Left hindlimb (tissue), 1 donor: ENCODE data around the gene NAT8.
"Not testable (repeated sequence)": the region's sequence is repeated elsewhere in the genome, so short reads cannot be mapped to it uniquely, and the experiment has no call there.

ENCODE experiments used
- DNase-seq: peaks from one replicate; pipeline ENCODE4 v3.0.0-alpha.2; 2018

NAT8 gene, protein sequence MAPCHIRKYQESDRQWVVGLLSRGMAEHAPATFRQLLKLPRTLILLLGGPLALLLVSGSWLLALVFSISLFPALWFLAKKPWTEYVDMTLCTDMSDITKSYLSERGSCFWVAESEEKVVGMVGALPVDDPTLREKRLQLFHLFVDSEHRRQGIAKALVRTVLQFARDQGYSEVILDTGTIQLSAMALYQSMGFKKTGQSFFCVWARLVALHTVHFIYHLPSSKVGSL

DNA sequence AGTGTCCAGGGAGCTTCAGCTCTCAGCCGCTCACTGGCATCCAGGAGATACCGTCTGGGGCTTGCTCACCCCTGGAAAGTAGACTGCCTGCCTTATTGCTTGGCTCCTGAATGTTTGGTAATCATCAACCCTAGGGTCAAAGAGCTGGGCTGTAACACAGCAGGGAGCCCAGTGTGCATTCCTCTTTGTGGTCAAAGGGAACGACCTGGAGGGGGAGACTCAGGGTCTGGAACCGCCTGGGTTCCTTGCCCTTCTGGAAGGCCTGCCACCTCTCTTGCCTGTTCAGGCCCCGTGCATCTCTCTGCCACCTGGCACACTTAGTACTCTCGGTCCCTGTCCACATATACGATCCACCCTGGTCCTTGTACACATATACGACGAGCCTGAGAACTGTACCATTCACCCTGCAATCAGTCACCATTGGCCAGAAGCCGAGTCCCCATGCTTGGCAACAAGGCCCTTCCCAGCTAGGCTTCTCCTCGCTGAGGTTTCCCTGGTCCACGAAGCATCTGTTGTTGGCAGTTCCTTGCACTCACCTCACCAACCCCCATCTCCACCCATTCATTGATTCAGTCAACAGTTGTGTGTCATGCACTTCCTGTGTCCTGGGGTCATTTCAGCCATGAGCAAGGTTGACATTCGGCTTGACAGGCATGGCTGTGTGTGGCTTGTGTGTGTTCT lies at the start of gene NAT8:
TSS of gene NAT8 (minus strand) at position 85 of the 681 bp plus-strand sequence. CDS start 794 bp downstream, outside the sequence.
- no peak for DNase-seq

DNA sequence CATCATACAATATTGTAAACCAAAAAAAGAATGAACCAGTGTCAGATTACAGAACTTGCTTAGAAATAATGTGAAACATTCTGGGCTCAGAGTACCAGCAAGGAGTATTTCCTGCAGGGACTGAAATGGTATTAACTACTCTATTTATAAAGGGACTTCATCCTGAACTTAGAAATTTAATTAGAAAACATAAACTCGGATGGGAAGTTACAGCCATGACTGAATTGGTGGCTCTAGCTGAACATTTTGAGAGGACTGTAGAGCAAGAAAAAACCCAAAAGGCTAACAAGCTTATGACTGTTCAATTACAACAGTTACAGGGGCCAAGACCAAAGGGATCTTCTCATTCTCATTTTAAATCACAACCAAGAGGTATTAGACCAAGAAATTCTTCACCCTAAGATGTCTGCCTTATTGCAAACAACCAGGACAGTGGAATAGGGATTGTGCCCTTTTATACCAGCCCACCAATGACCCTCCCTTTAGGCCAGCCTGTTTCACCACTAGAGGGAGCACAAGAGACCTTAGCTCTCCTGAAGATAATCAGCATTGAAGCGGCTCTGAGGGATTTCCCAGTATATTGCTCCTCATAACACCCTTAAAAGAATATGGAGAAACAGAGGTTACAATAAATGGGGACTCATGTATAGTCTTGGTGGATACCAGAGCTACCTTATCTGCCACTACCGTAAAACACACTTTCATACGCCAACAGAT lies 48.3 kb upstream of the NAT8 start:
- not testable (repeated sequence) for DNase-seq

DNA sequence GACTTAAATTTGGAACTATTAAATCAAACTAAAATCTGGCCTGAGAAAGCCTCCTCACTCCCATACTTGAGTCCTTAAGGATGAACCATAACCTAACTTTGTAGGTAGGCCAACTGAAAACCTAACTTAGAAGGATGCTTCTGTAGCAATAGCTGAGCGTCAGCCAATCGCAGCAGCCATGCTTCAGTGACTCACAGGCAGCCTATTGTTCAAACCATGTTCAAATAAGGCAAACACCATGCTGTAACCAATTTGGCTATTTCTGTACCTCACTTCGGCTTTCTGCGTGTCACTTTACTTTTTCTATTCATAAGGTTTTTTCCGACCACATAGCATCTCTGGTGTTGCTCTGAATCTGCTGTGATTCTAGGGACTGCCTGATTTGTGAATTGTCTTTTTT lies 46.3 kb upstream of the NAT8 start:
- DNase-seq, result not testable (repeated sequence)

DNA sequence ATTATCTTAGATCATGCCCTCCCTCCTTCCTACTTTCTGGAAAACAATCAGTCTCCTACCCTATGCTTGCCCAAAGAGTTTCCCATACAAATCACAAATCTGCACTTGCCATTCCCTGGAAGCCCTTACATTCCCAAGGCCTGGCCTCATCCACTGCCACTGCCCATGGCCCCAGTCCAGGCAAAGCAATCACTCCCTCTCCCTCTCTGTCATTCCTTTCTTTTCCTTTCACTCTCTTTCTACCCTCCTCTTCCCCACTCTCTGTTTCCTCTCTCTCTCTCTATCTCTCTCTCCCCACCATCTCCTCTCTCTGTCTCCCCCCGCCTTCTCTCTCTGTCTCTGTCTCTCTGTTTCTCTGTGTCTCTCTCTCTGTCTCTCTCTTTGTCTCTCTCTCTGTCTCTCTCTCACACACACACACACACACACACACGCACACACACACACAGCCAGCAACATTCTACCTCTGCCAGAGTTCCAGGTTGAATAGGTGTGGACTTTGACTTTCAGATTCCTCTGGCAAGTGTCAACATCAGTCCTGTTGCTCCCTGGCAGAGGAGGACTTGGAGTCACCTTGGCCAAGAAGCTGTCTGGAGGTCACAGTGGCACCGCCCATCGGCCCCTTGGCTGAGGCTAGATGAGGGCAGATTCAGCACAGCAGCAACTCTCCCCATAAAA lies 43.7 kb upstream of the NAT8 start:
- no peak for DNase-seq

DNA sequence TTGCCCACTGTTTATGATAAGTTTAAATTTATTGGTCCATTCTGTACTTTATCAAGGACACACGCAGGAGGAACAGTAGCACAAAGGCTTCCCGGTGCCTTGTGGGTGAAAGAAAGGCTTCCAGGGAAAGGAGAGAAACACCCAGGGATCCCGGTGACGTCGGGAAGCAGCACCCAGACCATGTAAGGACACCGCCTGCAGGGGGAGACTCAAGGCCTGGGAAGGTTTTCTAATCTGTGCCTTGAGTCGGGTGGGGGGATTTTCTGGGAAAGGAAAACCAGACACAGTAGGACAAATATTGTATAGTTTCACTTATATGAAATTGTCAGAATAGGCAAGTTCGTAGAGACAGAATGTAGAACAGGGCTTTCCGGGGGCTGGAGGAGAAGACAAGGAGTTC lies 42.7 kb upstream of the NAT8 start:
- not testable (repeated sequence) for DNase-seq

DNA sequence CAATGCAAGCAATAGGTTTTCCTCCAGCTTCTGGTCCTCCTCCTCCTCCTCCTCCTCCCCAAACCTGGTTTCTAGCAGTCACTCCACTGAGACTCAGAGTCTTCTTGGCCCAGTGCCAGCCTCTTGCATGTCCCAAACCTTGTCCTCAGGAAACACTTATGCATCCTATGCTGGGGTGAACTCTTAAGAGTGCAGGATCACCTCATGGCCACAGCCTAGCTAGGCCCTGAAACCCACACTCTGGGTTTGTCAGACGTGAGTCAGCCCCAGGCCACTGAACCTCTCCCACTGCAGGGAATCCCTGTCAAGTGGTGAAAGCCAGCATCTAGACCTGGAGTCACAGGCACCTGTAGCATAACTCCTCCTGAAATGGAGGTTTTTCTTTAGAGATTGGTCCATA lies 42.1 kb upstream of the NAT8 start:
- not testable (repeated sequence) for DNase-seq

DNA sequence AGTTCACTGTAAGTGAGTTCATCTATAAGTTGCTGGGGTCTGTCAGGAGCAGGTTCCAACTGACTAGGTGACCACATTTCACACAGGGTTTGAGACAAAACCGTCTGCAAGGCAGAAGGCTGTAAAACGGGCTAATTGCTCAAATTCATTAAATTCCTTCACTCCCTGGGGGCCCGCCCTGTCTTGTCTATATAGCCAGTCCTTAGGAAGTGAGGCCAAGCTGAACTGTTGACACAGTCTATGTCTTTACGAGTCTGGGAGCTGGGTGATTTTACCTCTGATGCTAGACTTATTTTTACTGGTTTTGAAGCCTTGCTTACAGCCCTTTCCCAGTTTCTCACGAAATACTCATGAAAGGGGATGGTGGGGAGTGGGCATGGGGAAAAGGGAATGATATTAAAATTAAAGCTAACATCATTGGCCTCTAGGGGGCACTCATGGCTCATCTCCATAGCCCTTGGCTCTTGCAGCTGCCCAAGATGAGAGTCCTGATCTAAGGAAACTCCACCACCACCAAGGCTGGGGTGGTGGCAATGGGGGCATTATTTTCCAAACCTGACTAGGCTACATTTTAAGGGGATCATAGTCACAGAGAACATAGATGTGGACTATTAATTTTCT lies 37.8 kb upstream of the NAT8 start:
- not testable (repeated sequence) for DNase-seq

DNA sequence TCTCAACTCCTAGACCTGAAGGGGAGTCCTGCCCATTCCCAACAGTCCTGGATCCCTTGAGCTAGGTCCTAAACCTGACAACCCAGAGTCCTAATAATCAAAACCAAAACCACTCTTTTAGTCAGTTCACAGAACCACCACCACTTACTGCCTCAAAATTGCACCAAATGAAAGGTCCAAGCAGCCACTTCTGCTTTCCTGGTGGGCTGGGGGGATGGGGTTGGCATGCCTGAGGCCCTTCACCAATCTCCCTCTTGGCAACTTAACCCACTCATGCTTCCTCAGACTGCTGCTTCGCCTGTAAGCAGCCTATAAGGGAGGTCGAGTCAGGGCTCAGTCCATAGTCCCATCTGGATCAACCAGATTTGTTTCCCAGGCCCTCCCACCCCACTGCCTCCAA lies 37.0 kb upstream of the NAT8 start:
- not testable (repeated sequence) for DNase-seq

DNA sequence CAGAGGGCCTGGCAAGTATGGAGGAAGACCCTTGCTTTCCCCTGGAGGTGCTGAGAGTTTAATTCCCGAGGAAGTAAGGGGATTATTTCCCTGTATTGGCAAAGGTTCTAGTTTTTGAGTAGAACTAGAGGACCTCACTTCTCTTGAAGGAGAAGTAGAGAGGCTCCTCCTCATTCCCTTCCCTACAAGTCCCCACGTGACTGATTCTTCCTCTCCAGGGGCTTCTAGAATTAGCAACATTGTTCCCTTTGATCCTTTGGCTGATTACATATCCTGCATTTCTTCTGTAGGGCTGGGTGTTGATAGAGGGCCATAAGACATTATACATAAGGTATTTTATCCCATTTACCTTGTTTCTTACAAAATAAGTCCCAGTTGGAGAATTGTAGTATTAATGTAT lies 35.8 kb upstream of the NAT8 start:
- not testable (repeated sequence) for DNase-seq

DNA sequence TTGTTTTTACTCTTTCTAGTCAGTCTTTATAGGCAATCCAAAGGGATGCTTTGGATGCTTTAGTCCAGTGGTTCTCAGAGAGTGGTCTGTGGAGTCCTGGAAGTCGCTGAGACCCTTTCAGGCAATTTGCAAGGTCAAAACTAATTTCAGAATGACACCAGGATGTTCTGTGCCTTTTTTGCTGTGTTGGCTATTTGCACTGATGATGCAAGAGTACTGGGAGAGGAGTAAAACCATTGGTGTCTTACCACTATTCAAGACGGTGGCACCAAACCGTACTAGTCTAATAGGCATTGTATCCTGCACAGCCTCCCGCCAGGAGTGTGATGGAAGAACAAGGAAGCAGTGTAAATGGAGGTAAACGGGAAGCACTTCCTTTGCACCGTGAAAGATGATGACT lies 34.0 kb upstream of the NAT8 start:
- not testable (repeated sequence) for DNase-seq

DNA sequence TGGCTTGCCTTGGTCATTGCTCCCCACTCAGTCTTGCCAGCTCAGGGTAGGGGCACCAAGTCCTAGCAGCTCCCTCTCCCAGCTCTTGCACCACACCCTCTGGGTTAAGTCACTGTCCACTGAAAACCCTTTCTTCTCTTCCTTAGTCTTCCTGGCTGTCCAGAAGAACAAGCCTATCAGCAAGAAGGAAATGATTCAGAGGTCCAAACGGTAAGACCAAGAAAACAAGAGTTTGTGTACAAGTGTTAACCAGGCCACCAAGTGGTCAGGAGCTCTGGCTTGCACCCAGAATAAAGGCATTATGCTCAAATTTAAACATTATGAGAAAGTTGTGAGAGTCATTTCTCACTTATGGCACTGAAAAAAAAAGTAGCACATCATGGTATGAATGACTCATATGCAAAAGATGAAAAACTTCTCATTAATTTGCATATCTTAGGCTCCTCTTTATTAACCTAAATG lies 32.5 kb upstream of the NAT8 start:
- not testable (repeated sequence) for DNase-seq

DNA sequence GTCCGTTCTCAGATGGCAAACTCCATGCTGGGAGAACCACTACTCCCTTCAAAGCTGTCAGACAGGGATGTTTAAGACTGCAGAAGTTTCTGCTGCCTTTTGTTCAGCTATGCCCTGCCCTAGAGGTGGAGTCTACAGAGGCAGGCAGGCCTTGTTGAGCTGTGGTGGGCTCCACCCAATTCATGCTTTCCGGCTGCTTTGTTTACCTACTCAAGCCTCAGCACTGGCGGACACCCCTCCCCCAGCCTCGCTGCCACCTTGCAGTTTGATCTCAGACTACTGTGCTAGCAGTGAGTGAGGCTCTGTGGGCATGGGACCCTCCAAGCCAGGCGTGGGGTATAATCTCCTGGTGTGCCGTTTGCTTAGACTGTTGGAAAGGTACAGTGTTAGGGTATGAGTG lies 27.8 kb upstream of the NAT8 start:
- DNase-seq, result not testable (repeated sequence)

DNA sequence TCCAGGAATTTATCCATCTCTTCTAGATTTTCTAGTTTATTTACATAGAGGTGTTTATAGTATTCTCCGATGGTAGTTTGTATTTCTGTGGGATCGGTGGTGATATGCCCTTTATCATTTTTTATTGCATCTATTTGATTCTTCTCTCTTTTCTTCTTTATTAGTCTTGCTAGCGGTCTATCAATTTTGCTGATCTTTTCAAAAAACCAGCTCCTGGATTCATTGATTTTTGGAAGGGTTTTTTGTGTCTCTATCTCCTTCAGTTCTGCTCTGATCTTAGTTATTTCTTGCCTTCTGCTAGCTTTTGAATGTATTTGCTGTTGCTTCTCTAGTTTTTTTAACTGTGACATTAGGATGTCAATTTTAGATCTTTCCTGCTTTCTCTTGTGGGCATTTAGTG lies 25.0 kb upstream of the NAT8 start:
- not testable (repeated sequence) for DNase-seq

DNA sequence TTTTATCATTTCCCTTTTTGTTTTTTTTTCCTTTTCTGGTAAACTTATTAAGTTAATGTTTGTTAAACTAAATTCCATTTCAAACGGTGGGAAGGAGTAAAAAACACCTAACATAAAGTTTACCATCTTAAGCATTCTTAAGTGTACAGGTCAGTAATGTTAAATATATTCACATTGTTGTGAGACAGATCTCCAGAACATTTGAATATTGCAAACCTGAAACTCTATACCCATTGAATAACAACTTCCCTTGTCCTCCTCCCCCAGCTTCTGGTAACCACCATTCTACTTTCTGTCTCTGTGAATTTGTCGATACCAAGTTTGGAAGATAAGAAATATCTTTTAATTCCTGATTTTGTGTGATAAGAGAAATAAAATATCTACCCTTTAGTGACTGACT lies 12.0 kb upstream of the NAT8 start:
- no peak for DNase-seq

DNA sequence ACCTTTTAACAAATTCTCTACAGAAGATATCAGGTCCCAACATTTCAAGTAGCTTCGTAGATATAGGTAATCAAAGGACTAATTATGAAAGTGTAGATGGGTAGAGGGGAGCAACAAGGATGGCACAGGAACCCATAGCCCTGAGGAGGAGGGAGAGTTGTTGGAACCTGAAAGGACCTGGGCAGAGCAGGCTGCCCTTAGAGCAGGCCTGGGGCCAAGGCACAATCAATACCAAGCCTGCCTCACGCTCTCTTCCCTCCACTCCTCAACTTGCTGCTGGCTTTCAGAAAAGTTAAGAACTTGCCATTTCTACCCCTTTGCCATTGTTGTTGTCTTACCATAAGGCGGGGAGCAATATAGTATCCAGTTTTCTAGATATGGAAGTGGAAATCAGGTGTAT lies 10.1 kb upstream of the NAT8 start:
- DNase-seq, result no peak

DNA sequence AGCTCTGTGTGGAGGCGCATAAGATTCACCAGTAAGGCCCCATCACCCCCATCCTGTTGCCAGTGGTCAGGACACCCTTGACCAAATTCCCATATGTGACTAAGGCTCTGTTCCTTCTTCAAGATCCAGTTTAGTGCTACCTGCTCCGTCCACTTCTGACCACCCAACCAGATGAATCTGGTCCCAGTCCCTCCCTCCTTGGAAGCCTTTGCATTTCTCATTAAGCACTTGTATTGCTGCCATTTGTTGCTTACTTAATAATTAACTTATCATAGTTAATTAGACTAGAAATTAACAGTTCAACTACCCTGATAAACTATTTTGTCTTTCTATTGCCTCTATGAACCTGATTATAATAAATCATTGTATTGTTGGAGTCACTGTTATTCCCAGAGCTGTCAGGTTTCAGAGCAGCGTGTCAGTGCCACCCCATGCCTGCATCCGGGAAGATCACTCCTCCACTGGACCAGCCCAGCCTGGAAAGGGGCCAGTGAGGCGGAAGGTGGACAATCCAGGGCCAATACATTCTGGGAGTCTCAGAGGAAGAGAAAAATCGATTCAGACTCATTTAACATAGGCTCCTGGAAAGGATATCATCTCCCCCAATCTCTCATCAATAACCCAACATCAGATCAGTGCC lies 9.5 kb upstream of the NAT8 start:
- DNase-seq, result no peak

DNA sequence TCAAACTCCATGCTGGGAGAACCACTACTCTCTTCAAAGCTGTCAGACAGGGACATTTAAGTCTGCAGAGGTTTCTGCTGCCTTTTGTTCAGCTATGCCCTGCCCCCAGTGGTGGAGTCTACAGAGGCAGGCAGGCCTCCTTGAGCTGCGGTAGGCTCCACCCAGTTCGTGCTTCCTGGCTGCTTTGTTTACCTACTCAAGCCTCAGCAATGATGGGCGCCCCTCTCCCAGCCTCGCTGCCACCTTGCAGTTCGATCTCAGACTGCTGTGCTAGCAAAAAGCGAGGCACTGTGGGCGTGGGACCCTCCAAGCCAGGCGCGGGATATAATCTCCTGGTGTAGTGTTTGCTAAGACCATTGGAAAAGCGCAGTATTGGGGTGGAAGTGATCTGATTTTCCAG lies 5.5 kb upstream of the NAT8 start:
- not testable (repeated sequence) for DNase-seq

DNA sequence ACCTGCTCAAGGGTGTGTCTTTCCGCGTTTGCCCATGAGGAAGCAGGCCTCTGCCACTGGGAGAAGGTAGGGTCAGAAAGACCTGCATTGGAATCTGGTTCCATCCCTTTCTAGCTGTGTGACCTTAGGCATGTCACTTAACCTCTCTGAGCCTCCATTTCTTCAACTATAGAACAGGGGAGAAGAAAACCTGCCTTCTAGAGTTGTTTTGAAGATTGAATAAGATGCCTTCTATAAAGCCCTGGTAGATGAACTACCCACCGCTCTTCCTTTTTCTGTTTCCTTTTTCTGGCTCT lies 507 bp downstream of the NAT8 start:
- no peak for DNase-seq

DNA sequence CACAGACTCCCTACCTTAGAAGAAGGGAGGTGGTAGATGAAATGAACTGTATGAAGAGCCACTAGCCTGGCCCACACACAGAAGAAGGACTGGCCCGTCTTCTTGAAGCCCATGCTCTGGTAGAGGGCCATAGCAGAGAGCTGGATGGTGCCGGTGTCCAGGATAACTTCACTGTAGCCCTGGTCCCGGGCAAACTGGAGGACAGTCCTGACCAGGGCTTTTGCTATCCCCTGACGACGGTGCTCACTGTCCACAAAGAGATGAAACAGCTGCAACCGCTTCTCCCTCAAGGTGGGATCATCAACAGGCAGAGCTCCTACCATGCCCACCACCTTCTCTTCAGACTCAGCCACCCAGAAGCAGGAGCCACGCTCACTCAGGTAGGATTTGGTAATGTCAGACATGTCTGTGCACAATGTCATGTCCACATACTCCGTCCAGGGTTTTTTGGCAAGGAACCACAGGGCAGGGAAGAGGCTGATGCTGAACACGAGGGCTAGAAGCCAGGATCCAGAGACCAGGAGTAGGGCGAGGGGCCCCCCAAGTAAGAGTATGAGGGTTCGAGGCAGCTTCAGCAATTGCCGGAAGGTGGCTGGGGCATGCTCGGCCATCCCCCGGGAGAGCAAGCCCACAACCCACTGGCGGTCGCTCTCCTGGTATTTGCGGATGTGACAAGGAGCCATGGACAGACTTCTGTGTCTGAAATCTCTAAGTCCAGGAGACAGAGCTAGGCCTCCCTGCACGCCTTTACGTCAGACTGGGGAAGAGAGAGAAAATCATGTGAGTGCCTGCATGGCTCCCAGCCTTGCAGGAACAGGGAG lies 1.1 kb downstream of the NAT8 start:
- no peak for DNase-seq

DNA sequence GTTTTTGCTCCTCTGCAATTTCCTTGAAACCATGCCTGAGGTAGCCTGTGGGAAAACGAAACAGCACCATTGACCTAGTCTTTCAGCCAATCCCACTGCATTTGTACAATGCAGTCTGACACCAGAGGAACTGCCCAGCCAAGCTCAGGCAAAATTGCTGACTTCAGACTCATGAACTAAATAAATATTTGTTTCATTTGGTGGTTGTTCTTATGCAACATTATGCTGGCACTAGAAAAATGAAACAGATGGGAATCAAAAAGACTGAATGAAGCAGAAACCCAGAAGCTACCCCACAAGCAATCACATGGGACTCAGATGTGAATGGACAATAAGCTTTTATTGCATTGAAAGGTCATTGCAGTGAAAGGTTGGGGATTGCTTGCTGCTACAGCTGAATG lies 1.7 kb downstream of the NAT8 start:
- DNase-seq, result no peak

DNA sequence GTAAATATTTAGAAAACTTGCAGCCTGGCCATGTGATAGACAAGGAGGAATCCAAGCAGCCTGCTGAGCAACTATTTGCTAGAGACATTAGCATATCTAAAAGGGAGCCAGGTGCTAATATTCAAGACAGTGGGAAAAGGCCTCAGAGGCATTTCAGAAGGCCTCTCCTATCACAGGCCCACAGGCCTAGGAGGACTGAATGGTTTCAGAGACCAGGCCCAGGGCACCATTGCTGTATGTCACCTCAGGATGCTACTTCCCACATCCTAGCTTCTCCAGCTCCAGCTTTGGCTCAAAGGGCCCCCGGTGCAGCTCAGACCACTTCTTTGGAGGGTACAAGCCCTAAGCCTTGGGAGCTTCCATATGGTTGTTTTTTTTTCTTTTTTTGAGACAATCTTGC lies 3.8 kb downstream of the NAT8 start:
- no peak for DNase-seq

DNA sequence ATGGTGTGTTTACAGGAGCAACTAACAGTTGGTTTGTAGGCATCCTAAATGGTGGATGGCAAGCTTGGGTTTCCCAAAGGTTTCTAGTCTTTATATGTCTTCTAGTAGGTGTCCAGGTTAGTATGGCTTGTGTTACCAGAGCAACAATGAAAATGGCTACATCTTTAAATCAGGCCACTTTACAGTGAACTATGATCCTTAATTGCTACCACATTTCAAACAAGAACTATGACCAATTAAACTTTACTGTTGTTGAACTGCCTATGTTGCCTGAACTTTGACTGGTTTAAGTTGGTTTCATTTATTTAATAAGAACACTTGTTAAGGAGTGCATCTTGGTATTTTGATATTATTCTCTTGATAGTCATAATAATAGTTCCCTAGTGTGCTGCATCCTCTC lies 5.2 kb downstream of the NAT8 start:
- not testable (repeated sequence) for DNase-seq
